SK-N-SH (cell line): Measurements from ENCODE around the gene TOGARAM2. TPM values are rescaled to one million over a fixed set of nuclear protein-coding genes. Genes with fewer than 3 reads are reported as not detected.

Experiments
- CTCF ChIA-PET: fragments of 300-600, 350-600 bp; formaldehyde crosslinking; extraction: SDS; loops from one replicate; lab custom pipeline; 2021; lab: Yijun Ruan, JAX
- POLR2A ChIA-PET: fragments of 350-600 bp; sonication (Branson Sonifier 250); formaldehyde crosslinking; extraction: SDS; loops from one replicate; lab custom pipeline; 2020; ENCODE audit warnings: antibody characterized with exemption, inconsistent platforms; lab: Yijun Ruan, JAX
- DNase-seq: peaks from one replicate; pipeline ENCODE4 v3.0.0; 2012
- H2AFZ ChIP-seq: fragments of 200-600 bp; sonication (generic); 2 replicates; pipeline ENCODE4 v1.8.1; 2016; ENCODE audit warnings: antibody characterized with exemption, mild to moderate bottlenecking, low read depth
- H3F3A ChIP-seq: fragments of 200-600 bp; sonication (generic); replicated peaks from 2 replicates; pipeline ENCODE3; 2016; ENCODE audit warnings: antibody characterized with exemption, mild to moderate bottlenecking; ENCODE audit not compliant: insufficient read depth
- H3K27ac ChIP-seq, 2 experiments: fragments of 200-500 bp in 1 of 2; fragments of 200-600 bp in 1 of 2; sonication (Bioruptor generic) in 1 of 2; sonication (generic), shearing (Covaris generic) in 1 of 2; 2 replicates each; pipeline versions ENCODE4 v1.5.1 to v1.6.1; 2014 to 2016; ENCODE audit warnings: low read depth in 2 of 2, inconsistent platforms in 1 of 2, low read length in 1 of 2, mild to moderate bottlenecking in 1 of 2, mixed read lengths in 1 of 2
- H3K27me3 ChIP-seq: fragments of 200-600 bp; sonication (generic), shearing (Covaris generic); 2 replicates; pipeline ENCODE4 v1.6.1; 2016; ENCODE audit warnings: mixed run types; ENCODE audit not compliant: insufficient read depth
- H3K36me3 ChIP-seq, 2 experiments: fragments of 200-500 bp in 1 of 2; fragments of 200-600 bp in 1 of 2; sonication (Bioruptor generic) in 1 of 2; sonication (generic) in 1 of 2; replicated peaks in 1 of 2; 2 replicates each; pipeline versions ENCODE3 to v1.5.1; 2014 to 2016; ENCODE audit warnings: low read length in 1 of 2, mild to moderate bottlenecking in 1 of 2; ENCODE audit not compliant: insufficient read depth in 2 of 2, control insufficient read depth in 1 of 2
- H3K4me1 ChIP-seq, 2 experiments: fragments of 200-500 bp in 1 of 2; fragments of 200-600 bp in 1 of 2; sonication (Bioruptor generic) in 1 of 2; sonication (generic), shearing (Covaris generic) in 1 of 2; 2 replicates each; pipeline versions ENCODE4 v1.5.1 to v1.6.1; 2014 to 2016; ENCODE audit warnings: low read depth in 1 of 2, low read length in 1 of 2, mixed run types in 1 of 2; ENCODE audit not compliant: insufficient read depth in 2 of 2, control insufficient read depth in 1 of 2
- H3K4me2 ChIP-seq: fragments of 200-600 bp; sonication (generic), shearing (Covaris generic); 2 replicates; pipeline ENCODE4 v1.6.1; 2017; ENCODE audit warnings: mixed run types
- H3K4me3 ChIP-seq, 2 experiments: fragments of 200-500 bp in 1 of 2; fragments of 200-600 bp in 1 of 2; sonication (Bioruptor generic) in 1 of 2; sonication (generic), shearing (Covaris generic) in 1 of 2; 2 replicates each; pipeline versions ENCODE4 v1.5.1 to v1.8.1; 2014 to 2016; ENCODE audit warnings: low read depth in 2 of 2, inconsistent platforms in 1 of 2, low read length in 1 of 2, mild to moderate bottlenecking in 1 of 2, mixed read lengths in 1 of 2, moderate library complexity in 1 of 2
- H3K79me2 ChIP-seq: fragments of 200-600 bp; sonication (generic); 2 replicates; pipeline ENCODE4 v1.8.1; 2017; ENCODE audit warnings: mild to moderate bottlenecking; ENCODE audit not compliant: insufficient read depth
- H3K9ac ChIP-seq: fragments of 200-600 bp; sonication (generic); 2 replicates; pipeline ENCODE4 v1.6.1; 2017; ENCODE audit warnings: mixed run types
- H3K9me2 ChIP-seq: fragments of 200-600 bp; sonication (generic); 2 replicates; pipeline ENCODE4 v1.6.1; 2017; ENCODE audit warnings: mixed run types
- H3K9me3 ChIP-seq: fragments of 200-600 bp; sonication (generic); 2 replicates; pipeline ENCODE4 v1.6.1; 2017; ENCODE audit warnings: mixed run types, mild to moderate bottlenecking, moderate library complexity
- H4K20me1 ChIP-seq: fragments of 200-600 bp; sonication (generic); 2 replicates; pipeline ENCODE4 v1.6.1; 2017; ENCODE audit warnings: mild to moderate bottlenecking, mixed run types; ENCODE audit not compliant: insufficient read depth
- ELF1 ChIP-seq: IDR thresholded peaks from 2 replicates; pipeline ENCODE4 v1.4.0; 2012
- EZH2phosphoT487 ChIP-seq: fragments of 200-600 bp; sonication (generic); IDR thresholded peaks from 2 replicates; pipeline ENCODE4 v1.6.1; 2017; ENCODE audit warnings: low read depth, mixed run types, mild to moderate bottlenecking, antibody characterized with exemption, moderate library complexity, borderline replicate concordance
- FOXJ3 ChIP-seq: sonication (generic); formaldehyde crosslinking; IDR thresholded peaks from 2 replicates; pipeline ENCODE4 v1.5.1; 2020; ENCODE audit warnings: mild to moderate bottlenecking, missing genetic modification reagents
- FOXM1 ChIP-seq: IDR thresholded peaks from 2 replicates; pipeline ENCODE4 v1.4.0; 2012; ENCODE audit warnings: low read depth, mild to moderate bottlenecking
- GABPA ChIP-seq: IDR thresholded peaks from 2 replicates; pipeline ENCODE4 v1.4.0; 2012; ENCODE audit warnings: low read depth, mild to moderate bottlenecking
- GATA2 ChIP-seq: sonication (generic); formaldehyde crosslinking; IDR thresholded peaks from 2 replicates; pipeline ENCODE4 v1.5.0; 2020; ENCODE audit warnings: mild to moderate bottlenecking, missing genetic modification reagents
- JUND ChIP-seq: IDR thresholded peaks from 2 replicates; pipeline ENCODE4 v1.4.0; 2012
- NFIC ChIP-seq: IDR thresholded peaks from 2 replicates; pipeline ENCODE4 v1.4.0; 2012; ENCODE audit warnings: borderline replicate concordance
- RCOR1 ChIP-seq: fragments of 150-350 bp; IDR thresholded peaks from 2 replicates; pipeline ENCODE4 v1.6.1; 2017; ENCODE audit warnings: antibody characterized with exemption, low read length
- RFX5 ChIP-seq: IDR thresholded peaks from 2 replicates; pipeline ENCODE4 v1.6.1; 2012; ENCODE audit warnings: mild to moderate bottlenecking, improper control_type of control experiment, low read length
- RXRA ChIP-seq: IDR thresholded peaks from 2 replicates; pipeline ENCODE4 v1.4.0; 2012; ENCODE audit warnings: low read depth, mild to moderate bottlenecking, borderline replicate concordance
- SIN3A ChIP-seq: IDR thresholded peaks from 2 replicates; pipeline ENCODE4 v1.6.1; 2012; ENCODE audit warnings: low read depth, mild to moderate bottlenecking, low read length, moderate library complexity, borderline replicate concordance
- SMC3 ChIP-seq: IDR thresholded peaks from 2 replicates; pipeline ENCODE4 v1.6.1; 2012; ENCODE audit warnings: low read depth, low read length, improper control_type of control experiment
- TCF12 ChIP-seq: IDR thresholded peaks from 2 replicates; pipeline ENCODE4 v1.4.0; 2012
- TEAD4 ChIP-seq: IDR thresholded peaks from 2 replicates; pipeline ENCODE4 v1.4.0; 2012; ENCODE audit warnings: mild to moderate bottlenecking, borderline replicate concordance; ENCODE audit not compliant: insufficient read depth
- USF1 ChIP-seq: IDR thresholded peaks from 2 replicates; pipeline ENCODE4 v1.4.0; 2012; ENCODE audit warnings: low read depth, borderline replicate concordance
- YY1 ChIP-seq: IDR thresholded peaks from 2 replicates; pipeline ENCODE4 v1.4.0; 2012; ENCODE audit warnings: low read depth, mild to moderate bottlenecking
- WGBS: methylation state at CpG from one replicate; pipeline ENCODE4 v1.1.6; 2017; ENCODE audit warnings: low lambda C conversion rate; 5-methylcytosine and 5-hydroxymethylcytosine counted together
- polyA plus RNA-seq, 3 experiments: library from polyadenylated mRNA; depleted of rRNA; stranded (reverse); fragments of >200 nt; gene quantifications; 2 replicates each; pipeline ENCODE4 v1.2.3, GENCODE V29; 2012
- TF ChIP-seq, protein P1 (sequence below): IDR thresholded peaks from 2 replicates; pipeline ENCODE4 v1.4.0; 2012; ENCODE audit warnings: low read depth, borderline replicate concordance
- TF ChIP-seq, protein P2 (sequence below): fragments of 150-350 bp; IDR thresholded peaks from 2 replicates; pipeline ENCODE4 v1.6.1; 2016; ENCODE audit warnings: mild to moderate bottlenecking, low read depth, low read length

Gene TOGARAM2
- polyA plus RNA-seq, 1 of the 3 experiments (the other 2 are of a cell fraction) = 0.69 TPM

DNA sequence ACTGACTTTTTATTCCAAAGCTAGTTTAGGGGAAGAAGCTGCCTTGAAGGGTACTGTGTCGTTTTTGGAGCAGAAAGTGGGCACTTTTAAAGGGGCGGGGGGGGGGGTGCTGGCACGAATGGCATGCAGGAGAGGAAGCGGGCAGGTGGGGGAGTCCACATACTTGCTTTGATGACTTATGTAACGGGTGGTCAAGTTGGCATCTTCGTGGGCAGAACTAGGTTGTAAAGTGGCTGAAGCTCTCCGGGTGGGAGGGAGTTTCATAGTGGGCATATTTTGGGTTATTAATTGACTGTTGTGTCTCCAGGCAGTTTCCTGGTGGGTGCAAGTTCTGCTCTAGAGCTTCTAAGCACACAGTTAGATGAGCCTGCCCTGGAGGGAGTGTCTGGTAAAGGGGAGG lies 73.3 kb downstream of the TOGARAM2 start (continued):
- TF ChIP-seq EZH2phosphoT487 (no peak), JUND (no peak), ELF1 (no peak), RCOR1 (no peak), TCF12 (no peak)

DNA sequence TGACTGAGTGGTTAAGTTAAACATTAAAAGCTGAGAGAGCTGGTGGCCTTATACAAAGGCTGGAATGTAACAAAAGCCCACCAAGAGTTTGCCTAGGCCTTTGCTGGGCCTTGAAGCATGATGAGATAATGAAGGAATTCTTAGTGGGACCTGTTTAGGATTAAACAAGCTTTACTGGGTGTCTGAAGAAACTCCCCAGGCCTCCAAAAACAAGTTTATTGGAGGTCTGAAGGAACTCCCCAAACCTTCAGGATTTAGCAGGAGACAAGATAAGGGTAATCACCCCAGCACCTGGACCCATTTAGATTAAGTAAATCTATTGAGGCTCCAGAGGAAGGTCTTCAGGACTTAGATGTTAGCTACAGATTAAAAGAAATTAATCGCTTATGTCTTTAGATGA lies 74.5 kb downstream of the TOGARAM2 start:
- H3K4me1 ChIP-seq = peaks cover 0 to 40% of the 10 kb centered on the region in 2 experiments; a peak in 2 of 4 replicates
- no peak overlapping the region for H3K9ac ChIP-seq
- H3K79me2 ChIP-seq = no peaks in the 10 kb centered on the region
- H2AFZ ChIP-seq = no peak overlapping the region
- CTCF ChIA-PET = interaction anchor here (3.2 kb wide), 1 partner anchor 8 kb away, joined by 12 read pairs; no protein-coding TSS in a partner anchor
- TF ChIP-seq ELF1 (no peak), RFX5 (no peak), FOXM1 (no peak), NFIC (no peak), JUND (no peak), USF1 (no peak), SMC3 (no peak)
- TF ChIP-seq, all 33 proteins: peak for 0
- H3K9me2 ChIP-seq = no peaks in the 10 kb centered on the region
- POLR2A ChIA-PET = no interaction called here
- no peaks in the 10 kb centered on the region for H4K20me1 ChIP-seq
- H3K27ac ChIP-seq = no peak overlapping the region
- peaks cover 8% of the 10 kb centered on the region; the same call in 1 of the 2 replicates for H3K27me3 ChIP-seq
- no peak overlapping the region for H3K4me3 ChIP-seq
- H3K9me3 ChIP-seq = no peaks in the 10 kb centered on the region
- no peak for DNase-seq
- no peaks in the 10 kb centered on the region for H3K36me3 ChIP-seq
- WGBS = 95% methylated on average over 1 of the region's 1 CpG
- no peaks in the 10 kb centered on the region for H3F3A ChIP-seq
- H3K4me2 ChIP-seq = no peak overlapping the region

DNA sequence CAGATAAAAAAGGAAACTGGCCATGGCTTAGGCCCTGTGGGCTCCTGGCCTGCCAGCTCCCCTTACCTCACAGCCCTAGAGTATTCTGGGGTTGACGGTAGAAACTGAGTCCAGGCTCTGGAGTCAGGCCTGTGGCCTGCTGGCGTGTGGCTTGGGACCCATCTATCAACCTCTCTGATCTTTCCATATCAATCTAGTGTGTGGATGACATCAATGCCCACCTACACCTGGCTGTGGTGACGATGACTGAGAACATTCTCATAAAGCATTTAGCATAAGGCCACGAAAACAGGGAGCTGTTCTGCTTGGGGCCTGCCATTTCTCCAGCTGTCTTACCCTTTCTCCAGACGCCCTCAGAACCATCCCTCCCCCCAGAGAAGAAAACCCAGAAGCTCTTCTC lies 75.4 kb downstream of the TOGARAM2 start:
- no peak overlapping the region for H3K27ac ChIP-seq
- peaks cover 4% of the 10 kb centered on the region; the same call in 1 of the 2 replicates for H3K27me3 ChIP-seq
- ChIA-PET CTCF (no interaction called here), POLR2A (no interaction called here)
- no peaks in the 10 kb centered on the region for H3K9me3 ChIP-seq
- H4K20me1 ChIP-seq = no peaks in the 10 kb centered on the region
- H3K4me1 ChIP-seq = peaks cover 0 to 47% of the 10 kb centered on the region in 2 experiments; a peak in 2 of 4 replicates
- no peak overlapping the region for H3K4me3 ChIP-seq
- H3K79me2 ChIP-seq = no peaks in the 10 kb centered on the region
- H3F3A ChIP-seq = no peaks in the 10 kb centered on the region
- no peak overlapping the region for H3K4me2 ChIP-seq
- no peak for DNase-seq
- H2AFZ ChIP-seq = no peak overlapping the region
- no peaks in the 10 kb centered on the region for H3K36me3 ChIP-seq
- H3K9ac ChIP-seq = no peak overlapping the region
- H3K9me2 ChIP-seq = no peaks in the 10 kb centered on the region
- 72% methylated on average over 5 of the region's 5 CpGs for WGBS
- TF ChIP-seq RFX5 = no peak
- TF ChIP-seq TEAD4 = no peak
- no peak for TF ChIP-seq USF1
- TF ChIP-seq GATA2 (CRISPR knock-in tag) = no peak
- no peak for TF ChIP-seq RXRA
- no peak for TF ChIP-seq SIN3A
- TF ChIP-seq ELF1 = no peak
- no peak for TF ChIP-seq TCF12
- TF ChIP-seq, protein P1, sequence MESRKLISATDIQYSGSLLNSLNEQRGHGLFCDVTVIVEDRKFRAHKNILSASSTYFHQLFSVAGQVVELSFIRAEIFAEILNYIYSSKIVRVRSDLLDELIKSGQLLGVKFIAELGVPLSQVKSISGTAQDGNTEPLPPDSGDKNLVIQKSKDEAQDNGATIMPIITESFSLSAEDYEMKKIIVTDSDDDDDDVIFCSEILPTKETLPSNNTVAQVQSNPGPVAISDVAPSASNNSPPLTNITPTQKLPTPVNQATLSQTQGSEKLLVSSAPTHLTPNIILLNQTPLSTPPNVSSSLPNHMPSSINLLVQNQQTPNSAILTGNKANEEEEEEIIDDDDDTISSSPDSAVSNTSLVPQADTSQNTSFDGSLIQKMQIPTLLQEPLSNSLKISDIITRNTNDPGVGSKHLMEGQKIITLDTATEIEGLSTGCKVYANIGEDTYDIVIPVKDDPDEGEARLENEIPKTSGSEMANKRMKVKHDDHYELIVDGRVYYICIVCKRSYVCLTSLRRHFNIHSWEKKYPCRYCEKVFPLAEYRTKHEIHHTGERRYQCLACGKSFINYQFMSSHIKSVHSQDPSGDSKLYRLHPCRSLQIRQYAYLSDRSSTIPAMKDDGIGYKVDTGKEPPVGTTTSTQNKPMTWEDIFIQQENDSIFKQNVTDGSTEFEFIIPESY = no peak
- TF ChIP-seq, protein P2, sequence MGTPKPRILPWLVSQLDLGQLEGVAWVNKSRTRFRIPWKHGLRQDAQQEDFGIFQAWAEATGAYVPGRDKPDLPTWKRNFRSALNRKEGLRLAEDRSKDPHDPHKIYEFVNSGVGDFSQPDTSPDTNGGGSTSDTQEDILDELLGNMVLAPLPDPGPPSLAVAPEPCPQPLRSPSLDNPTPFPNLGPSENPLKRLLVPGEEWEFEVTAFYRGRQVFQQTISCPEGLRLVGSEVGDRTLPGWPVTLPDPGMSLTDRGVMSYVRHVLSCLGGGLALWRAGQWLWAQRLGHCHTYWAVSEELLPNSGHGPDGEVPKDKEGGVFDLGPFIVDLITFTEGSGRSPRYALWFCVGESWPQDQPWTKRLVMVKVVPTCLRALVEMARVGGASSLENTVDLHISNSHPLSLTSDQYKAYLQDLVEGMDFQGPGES = no peak
- no peak for TF ChIP-seq SMC3
- TF ChIP-seq GABPA = no peak
- TF ChIP-seq FOXJ3 = no peak
- no peak for TF ChIP-seq YY1
